GM12872 (cell line): Measurements from ENCODE around the gene PSMD2.

Source experiments
- TF ChIP-seq, protein P1 (sequence below): IDR thresholded peaks from 3 replicates; pipeline ENCODE4 v1.5.1; 2011; ENCODE audit warnings: low read depth, mild to moderate bottlenecking, low read length, moderate library complexity; ENCODE audit not compliant: insufficient read depth

PSMD2 gene

DNA sequence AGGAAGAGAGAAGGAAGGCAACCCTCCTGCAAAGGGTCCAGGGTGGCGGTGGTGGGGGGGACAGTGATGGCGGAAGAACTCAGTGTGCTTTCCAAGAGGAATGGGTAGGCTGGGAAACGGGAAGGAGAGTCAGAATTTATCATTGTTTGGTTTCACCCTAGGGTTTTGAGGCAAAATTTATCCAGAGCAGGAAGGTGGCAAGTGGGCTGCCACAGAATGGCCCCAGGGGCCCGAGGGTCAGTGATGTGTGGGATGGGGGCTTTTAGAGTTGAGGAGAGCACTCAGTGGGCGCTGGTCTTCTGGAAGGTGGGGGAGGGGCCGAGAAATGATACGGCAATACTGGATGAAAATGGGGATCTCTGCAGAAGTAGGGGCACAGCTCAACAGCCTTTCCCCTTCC, 38.9 kb downstream of the PSMD2 start:
- TF ChIP-seq, protein P1, sequence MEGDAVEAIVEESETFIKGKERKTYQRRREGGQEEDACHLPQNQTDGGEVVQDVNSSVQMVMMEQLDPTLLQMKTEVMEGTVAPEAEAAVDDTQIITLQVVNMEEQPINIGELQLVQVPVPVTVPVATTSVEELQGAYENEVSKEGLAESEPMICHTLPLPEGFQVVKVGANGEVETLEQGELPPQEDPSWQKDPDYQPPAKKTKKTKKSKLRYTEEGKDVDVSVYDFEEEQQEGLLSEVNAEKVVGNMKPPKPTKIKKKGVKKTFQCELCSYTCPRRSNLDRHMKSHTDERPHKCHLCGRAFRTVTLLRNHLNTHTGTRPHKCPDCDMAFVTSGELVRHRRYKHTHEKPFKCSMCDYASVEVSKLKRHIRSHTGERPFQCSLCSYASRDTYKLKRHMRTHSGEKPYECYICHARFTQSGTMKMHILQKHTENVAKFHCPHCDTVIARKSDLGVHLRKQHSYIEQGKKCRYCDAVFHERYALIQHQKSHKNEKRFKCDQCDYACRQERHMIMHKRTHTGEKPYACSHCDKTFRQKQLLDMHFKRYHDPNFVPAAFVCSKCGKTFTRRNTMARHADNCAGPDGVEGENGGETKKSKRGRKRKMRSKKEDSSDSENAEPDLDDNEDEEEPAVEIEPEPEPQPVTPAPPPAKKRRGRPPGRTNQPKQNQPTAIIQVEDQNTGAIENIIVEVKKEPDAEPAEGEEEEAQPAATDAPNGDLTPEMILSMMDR: no peak

DNA sequence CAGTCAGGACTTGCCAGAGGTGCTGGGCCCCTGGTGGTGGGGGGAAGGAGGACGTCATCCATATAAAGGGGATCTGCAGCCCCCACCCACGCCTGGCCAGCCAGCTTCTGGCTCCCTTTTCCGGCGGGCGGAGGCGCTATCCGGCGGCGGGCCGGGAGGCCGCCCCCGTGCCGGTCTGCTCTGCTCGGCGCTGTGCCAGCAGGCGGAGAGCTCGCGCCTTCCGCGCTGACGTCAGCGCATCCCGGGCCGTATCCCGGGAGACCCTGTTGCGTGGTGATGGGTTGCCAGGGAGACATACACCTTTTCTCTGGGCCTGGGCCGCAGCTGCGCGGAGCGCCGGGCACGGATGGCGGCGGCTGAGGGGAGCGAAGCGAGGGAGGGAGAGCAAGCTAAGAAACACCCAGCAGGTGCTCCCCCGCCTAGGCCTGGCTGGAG, 39.5 kb downstream of the PSMD2 start:
- TF ChIP-seq, protein P1: no peak

DNA sequence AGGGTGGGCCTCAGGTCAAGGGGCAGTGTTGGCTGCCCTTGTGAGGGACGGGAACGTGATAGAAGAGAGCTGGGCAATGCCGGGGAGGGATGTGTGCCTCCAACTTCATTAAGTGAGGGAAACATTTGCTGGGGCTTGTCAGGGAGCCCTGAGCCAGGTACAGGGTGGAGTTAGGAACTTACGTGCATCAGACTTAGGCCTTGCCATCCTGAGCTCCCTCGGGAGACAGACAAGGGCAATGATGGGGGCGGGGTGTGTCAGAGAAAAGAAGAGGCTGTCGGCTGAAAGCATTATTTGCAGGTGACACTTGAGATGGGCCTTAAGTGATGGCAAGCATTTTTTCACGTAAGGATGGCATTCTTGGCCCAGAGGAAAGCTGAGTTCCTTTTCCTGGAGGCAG, 40.0 kb downstream of the PSMD2 start:
- TF ChIP-seq, protein P1: no peak

DNA sequence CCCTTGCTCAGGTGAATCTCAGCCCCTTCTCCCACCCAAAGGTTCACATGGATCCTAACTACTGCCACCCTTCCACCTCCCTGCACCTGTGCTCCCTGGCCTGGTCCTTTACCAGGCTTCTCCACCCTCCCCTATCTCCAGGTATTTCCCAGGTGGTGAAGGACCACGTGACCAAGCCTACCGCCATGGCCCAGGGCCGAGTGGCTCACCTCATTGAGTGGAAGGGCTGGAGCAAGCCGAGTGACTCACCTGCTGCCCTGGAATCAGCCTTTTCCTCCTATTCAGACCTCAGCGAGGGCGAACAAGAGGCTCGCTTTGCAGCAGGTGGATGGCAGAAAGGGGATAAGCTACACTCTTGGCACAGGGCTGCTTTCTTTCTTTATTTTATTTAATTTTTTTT, 42.9 kb downstream of the PSMD2 start:
- TF ChIP-seq, protein P1: no peak

DNA sequence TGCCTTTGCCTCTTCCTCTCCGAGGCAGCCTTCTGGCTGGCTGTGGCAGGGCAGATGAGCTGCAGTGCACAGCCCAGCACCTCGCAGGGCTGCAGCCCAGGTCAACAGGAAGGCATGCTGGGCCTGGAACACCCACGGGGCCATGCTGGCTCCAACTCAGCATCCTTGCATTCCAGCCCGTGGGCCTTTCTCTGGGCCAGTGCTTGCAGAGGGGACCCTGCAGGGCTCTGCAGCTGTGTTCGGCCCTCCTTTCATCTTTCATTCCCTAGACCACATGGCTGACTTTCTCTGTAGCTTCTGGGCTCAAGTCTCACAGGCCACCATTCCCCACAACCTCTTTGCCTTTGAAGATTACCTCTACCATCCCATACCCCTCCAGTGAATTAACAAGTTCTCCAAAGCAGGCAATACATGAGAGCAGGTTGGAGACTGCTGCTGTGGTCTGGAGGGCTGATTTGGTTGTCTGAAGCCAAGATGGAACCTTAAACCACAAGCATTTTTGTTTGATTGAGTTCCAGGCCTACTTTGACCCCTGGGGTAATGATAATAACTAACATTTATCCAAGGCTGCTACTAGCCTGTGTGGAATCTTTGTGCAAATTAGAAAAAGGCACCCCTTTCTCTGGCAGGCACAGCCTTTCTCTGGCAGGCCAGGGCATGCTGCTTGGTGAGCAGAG, 44.3 kb downstream of the PSMD2 start:
- TF ChIP-seq, protein P1: no peak

DNA sequence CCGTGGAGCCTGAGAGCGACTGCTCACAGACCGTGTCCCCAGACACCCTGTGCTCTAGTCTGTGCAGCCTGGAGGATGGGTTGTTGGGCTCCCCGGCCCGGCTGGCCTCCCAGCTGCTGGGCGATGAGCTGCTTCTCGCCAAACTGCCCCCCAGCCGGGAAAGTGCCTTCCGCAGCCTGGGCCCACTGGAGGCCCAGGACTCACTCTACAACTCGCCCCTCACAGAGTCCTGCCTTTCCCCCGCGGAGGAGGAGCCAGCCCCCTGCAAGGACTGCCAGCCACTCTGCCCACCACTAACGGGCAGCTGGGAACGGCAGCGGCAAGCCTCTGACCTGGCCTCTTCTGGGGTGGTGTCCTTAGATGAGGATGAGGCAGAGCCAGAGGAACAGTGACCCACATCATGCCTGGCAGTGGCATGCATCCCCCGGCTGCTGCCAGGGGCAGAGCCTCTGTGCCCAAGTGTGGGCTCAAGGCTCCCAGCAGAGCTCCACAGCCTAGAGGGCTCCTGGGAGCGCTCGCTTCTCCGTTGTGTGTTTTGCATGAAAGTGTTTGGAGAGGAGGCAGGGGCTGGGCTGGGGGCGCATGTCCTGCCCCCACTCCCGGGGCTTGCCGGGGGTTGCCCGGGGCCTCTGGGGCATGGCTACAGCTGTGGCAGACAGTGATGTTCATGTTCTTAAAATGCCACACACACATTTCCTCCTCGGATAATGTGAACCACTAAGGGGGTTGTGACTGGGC, 45.7 kb downstream of the PSMD2 start:
- TF ChIP-seq, protein P1: no peak

DNA sequence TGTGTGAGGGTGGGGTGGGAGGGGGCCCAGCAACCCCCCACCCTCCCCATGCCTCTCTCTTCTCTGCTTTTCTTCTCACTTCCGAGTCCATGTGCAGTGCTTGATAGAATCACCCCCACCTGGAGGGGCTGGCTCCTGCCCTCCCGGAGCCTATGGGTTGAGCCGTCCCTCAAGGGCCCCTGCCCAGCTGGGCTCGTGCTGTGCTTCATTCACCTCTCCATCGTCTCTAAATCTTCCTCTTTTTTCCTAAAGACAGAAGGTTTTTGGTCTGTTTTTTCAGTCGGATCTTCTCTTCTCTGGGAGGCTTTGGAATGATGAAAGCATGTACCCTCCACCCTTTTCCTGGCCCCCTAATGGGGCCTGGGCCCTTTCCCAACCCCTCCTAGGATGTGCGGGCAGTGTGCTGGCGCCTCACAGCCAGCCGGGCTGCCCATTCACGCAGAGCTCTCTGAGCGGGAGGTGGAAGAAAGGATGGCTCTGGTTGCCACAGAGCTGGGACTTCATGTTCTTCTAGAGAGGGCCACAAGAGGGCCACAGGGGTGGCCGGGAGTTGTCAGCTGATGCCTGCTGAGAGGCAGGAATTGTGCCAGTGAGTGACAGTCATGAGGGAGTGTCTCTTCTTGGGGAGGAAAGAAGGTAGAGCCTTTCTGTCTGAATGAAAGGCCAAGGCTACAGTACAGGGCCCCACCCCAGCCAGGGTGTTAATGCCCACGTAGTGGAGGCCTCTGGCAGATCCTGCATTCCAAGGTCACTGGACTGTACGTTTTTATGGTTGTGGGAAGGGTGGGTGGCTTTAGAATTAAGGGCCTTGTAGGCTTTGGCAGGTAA, 46.5 kb downstream of the PSMD2 start:
- TF ChIP-seq, protein P1: peak; percentile 62; the same call in 2 of the 3 replicates
